Liver (tissue), 9 donors: ENCODE data around the gene NTM. TPM values are rescaled to one million over a fixed set of nuclear protein-coding genes. Genes with fewer than 3 reads are reported as not detected.

Experiments used
- DNase-seq: peaks from one replicate; pipeline ENCODE4 v3.0.0-alpha.2; 2017; ENCODE audit warnings: low spot score
- H3K27ac ChIP-seq, 2 donors: one replicate each; pipeline ENCODE4 v1.7.0; 2013; ENCODE audit warnings: inconsistent platforms in 2 of 2, low read length in 2 of 2, control low read depth in 1 of 2, low read depth in 1 of 2, mild to moderate bottlenecking in 1 of 2
- H3K27me3 ChIP-seq, 4 donors: one replicate each; pipeline versions ENCODE4 v1.6.1 to v1.7.0; 2013; ENCODE audit warnings: low read length in 3 of 4, inconsistent platforms in 1 of 4, mild to moderate bottlenecking in 1 of 4, moderate library complexity in 1 of 4; ENCODE audit not compliant: control insufficient read depth in 4 of 4, insufficient read depth in 4 of 4
- H3K36me3 ChIP-seq, 4 donors: one replicate each; pipeline versions ENCODE4 v1.6.1 to v1.7.0; 2013; ENCODE audit warnings: low read length in 3 of 4, mild to moderate bottlenecking in 3 of 4, low read depth in 1 of 4, moderate library complexity in 1 of 4; ENCODE audit not compliant: control insufficient read depth in 4 of 4, insufficient read depth in 3 of 4
- H3K4me1 ChIP-seq, 4 donors: one replicate each; pipeline versions ENCODE4 v1.6.1 to v1.7.0; 2013; ENCODE audit warnings: low read length in 3 of 4, mild to moderate bottlenecking in 3 of 4, moderate library complexity in 1 of 4; ENCODE audit not compliant: control insufficient read depth in 4 of 4, insufficient read depth in 4 of 4
- H3K4me3 ChIP-seq, 3 donors: one replicate each; pipeline versions ENCODE4 v1.6.1 to v1.7.0; 2013; ENCODE audit warnings: low read length in 3 of 3, control low read depth in 1 of 3, low read depth in 1 of 3, mild to moderate bottlenecking in 1 of 3
- H3K9ac ChIP-seq, 2 donors: one replicate each; pipeline ENCODE4 v1.7.0; 2013; ENCODE audit warnings: low read length in 2 of 2, mild to moderate bottlenecking in 2 of 2, moderate library complexity in 2 of 2, control low read depth in 1 of 2, low read depth in 1 of 2
- H3K9me3 ChIP-seq, 4 donors: one replicate each; pipeline versions ENCODE4 v1.6.1 to v1.7.0; 2013; ENCODE audit warnings: low read length in 3 of 4; ENCODE audit not compliant: control insufficient read depth in 4 of 4
- EGR1 ChIP-seq, 2 donors: IDR thresholded peaks; 2 replicates each; pipeline ENCODE4 v1.6.1; 2016 to 2018; ENCODE audit warnings: antibody characterized with exemption in 2 of 2, low read depth in 2 of 2
- FOXA1 ChIP-seq: IDR thresholded peaks from 2 replicates; pipeline ENCODE4 v1.6.1; 2016; ENCODE audit warnings: antibody characterized with exemption
- FOXA2 ChIP-seq: IDR thresholded peaks from 2 replicates; pipeline ENCODE4 v1.6.1; 2016; ENCODE audit warnings: antibody characterized with exemption
- GABPA ChIP-seq, 2 donors: IDR thresholded peaks in 1 of 2; conservative IDR thresholded peaks in 1 of 2; 2 replicates each; pipeline ENCODE4 v1.6.1; 2016; ENCODE audit warnings: antibody characterized with exemption in 2 of 2, mild to moderate bottlenecking in 1 of 2, moderate library complexity in 1 of 2
- HNF4G ChIP-seq: IDR thresholded peaks from 2 replicates; pipeline ENCODE4 v1.6.1; 2016; ENCODE audit warnings: antibody characterized with exemption
- JUND ChIP-seq, 2 donors: IDR thresholded peaks; 2 replicates each; pipeline ENCODE4 v1.6.1; 2016; ENCODE audit warnings: antibody characterized with exemption in 2 of 2
- NR2F2 ChIP-seq: IDR thresholded peaks from 2 replicates; pipeline ENCODE4 v1.6.1; 2016; ENCODE audit warnings: antibody characterized with exemption
- RAD21 ChIP-seq, 2 donors: IDR thresholded peaks; 2 replicates each; pipeline ENCODE4 v1.6.1; 2016; ENCODE audit warnings: antibody characterized with exemption in 2 of 2, mild to moderate bottlenecking in 2 of 2
- RXRA ChIP-seq, 2 donors: IDR thresholded peaks; 2 replicates each; pipeline ENCODE4 v1.6.1; 2017 to 2018; ENCODE audit warnings: antibody characterized with exemption in 2 of 2, mild to moderate bottlenecking in 1 of 2
- SP1 ChIP-seq: IDR thresholded peaks from 2 replicates; pipeline ENCODE4 v1.6.1; 2018; ENCODE audit warnings: antibody characterized with exemption, mild to moderate bottlenecking
- TAF1 ChIP-seq: conservative IDR thresholded peaks from 2 replicates; pipeline ENCODE4 v1.6.1; 2016; ENCODE audit warnings: antibody characterized with exemption, mild to moderate bottlenecking
- YY1 ChIP-seq: IDR thresholded peaks from 2 replicates; pipeline ENCODE4 v1.6.1; 2016; ENCODE audit warnings: antibody characterized with exemption, mild to moderate bottlenecking
- WGBS: extraction: QIAGEN DNeasy Blood & Tissue Kit; methylation state at CpG from one replicate; pipeline ENCODE4 v1.1.7; 2013; 5-methylcytosine and 5-hydroxymethylcytosine counted together
- polyA plus RNA-seq, 2 donors: library from polyadenylated mRNA; stranded (reverse) in 1 of 2; unstranded in 1 of 2; fragments of 200-250 nt in 1 of 2; fragments of >200 nt in 1 of 2; fragmentation: Nextera tagmentation in 1 of 2; extraction: Ambion mirVana in 1 of 2; gene quantifications; one replicate each; pipeline versions ENCODE4 v1.2.1 to v1.2.3, GENCODE V29; 2013 to 2015
- total RNA-seq, 2 donors: library from RNA; depleted of rRNA; stranded (reverse); fragments of >200 nt; gene quantifications; one replicate each; pipeline ENCODE4 v1.2.3, GENCODE V29; 2014
- TF ChIP-seq, protein P1 (sequence below): IDR thresholded peaks from 2 replicates; pipeline ENCODE4 v1.6.1; 2016; ENCODE audit warnings: antibody characterized with exemption, mild to moderate bottlenecking
- TF ChIP-seq, protein P2 (sequence below): fragments of 150-350 bp; IDR thresholded peaks from 2 replicates; pipeline ENCODE4 v1.5.1; 2017; ENCODE audit warnings: improper control_type of control experiment, low read depth, low read length; ENCODE audit not compliant: missing input control
- TF ChIP-seq, protein P3 (sequence below): IDR thresholded peaks from 2 replicates; pipeline ENCODE4 v1.6.1; 2016; ENCODE audit warnings: antibody characterized with exemption
- TF ChIP-seq, protein P4 (sequence below): IDR thresholded peaks from 2 replicates; pipeline ENCODE4 v1.6.1; 2016; ENCODE audit warnings: antibody characterized with exemption
- TF ChIP-seq, protein P5 (sequence below): IDR thresholded peaks from 2 replicates; pipeline ENCODE4 v1.6.1; 2016; ENCODE audit warnings: antibody characterized with exemption
- donor health status: healthy.
- donor health status: healthy.
- donor health status: healthy.
- donor health status: healthy.
- donor health status: healthy.

NTM gene
- total and polyA plus RNA-seq, 4 donors, result 0.08 to 1.1 (median 0.08) TPM; not detected in 1

DNA sequence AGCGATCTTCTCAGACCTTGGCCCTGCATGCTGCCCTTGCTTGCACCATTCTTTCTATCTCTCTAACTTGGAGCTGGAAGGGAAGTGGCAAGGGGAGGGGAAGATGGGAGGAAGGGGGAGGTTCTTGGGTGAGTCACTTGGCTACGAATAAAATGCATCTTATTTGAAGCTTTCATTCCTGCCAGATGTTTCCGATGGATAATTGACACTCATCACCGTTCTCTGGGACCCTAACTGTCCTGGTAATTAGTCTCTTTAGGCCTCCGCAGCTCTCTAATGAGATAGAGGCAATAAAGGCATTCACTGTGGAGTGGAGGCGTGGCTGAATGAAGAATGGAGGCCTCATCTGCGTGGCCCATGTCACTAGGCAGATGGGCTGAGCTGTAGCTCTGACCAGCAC is 960.1 kb downstream of the NTM start (continued):
- TF ChIP-seq, protein P1, sequence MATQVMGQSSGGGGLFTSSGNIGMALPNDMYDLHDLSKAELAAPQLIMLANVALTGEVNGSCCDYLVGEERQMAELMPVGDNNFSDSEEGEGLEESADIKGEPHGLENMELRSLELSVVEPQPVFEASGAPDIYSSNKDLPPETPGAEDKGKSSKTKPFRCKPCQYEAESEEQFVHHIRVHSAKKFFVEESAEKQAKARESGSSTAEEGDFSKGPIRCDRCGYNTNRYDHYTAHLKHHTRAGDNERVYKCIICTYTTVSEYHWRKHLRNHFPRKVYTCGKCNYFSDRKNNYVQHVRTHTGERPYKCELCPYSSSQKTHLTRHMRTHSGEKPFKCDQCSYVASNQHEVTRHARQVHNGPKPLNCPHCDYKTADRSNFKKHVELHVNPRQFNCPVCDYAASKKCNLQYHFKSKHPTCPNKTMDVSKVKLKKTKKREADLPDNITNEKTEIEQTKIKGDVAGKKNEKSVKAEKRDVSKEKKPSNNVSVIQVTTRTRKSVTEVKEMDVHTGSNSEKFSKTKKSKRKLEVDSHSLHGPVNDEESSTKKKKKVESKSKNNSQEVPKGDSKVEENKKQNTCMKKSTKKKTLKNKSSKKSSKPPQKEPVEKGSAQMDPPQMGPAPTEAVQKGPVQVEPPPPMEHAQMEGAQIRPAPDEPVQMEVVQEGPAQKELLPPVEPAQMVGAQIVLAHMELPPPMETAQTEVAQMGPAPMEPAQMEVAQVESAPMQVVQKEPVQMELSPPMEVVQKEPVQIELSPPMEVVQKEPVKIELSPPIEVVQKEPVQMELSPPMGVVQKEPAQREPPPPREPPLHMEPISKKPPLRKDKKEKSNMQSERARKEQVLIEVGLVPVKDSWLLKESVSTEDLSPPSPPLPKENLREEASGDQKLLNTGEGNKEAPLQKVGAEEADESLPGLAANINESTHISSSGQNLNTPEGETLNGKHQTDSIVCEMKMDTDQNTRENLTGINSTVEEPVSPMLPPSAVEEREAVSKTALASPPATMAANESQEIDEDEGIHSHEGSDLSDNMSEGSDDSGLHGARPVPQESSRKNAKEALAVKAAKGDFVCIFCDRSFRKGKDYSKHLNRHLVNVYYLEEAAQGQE, result no peak
- TF ChIP-seq SP1, result no peak

DNA sequence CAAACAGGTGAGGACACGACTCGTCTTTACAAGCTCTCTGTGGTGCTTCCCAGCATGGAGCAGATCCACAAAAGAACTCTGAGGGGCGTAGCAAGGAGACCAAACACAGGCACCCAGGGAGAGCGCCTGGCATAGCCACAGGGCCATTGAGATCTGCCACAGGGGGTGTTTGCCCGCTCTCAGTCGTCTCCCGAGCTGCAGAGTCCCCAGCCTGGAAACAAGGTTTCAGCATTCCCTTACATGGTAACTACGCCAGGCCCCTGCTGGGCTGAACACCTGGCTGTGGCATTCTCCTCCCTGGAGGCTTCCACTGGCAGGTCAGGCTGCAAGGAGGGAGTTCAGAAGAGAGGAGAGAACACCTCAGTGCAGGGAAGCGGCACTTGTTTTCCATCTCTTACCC is 962.1 kb downstream of the NTM start:
- no peaks in the 10 kb centered on the region for H3K9me3 ChIP-seq
- WGBS, result 63% methylated on average over 9 of the region's 9 CpGs
- TF ChIP-seq TAF1 (no peak), YY1 (no peak), FOXA2 (no peak), GABPA (IDR thresholded peaks at IDR 0.05 in 1 of 2, conservative IDR thresholded peaks at IDR 0.05 in 1 of 2) (no peak), JUND (IDR thresholded peaks at IDR 0.05) (no peak), HNF4G (no peak), EGR1 (IDR thresholded peaks at IDR 0.05; ENCODE audit: low read depth in 2 of 2) (no peak), RAD21 (IDR thresholded peaks at IDR 0.05) (no peak), FOXA1 (no peak), NR2F2 (no peak), SP1 (no peak), RXRA (IDR thresholded peaks at IDR 0.05) (no peak)
- TF ChIP-seq, protein P2, sequence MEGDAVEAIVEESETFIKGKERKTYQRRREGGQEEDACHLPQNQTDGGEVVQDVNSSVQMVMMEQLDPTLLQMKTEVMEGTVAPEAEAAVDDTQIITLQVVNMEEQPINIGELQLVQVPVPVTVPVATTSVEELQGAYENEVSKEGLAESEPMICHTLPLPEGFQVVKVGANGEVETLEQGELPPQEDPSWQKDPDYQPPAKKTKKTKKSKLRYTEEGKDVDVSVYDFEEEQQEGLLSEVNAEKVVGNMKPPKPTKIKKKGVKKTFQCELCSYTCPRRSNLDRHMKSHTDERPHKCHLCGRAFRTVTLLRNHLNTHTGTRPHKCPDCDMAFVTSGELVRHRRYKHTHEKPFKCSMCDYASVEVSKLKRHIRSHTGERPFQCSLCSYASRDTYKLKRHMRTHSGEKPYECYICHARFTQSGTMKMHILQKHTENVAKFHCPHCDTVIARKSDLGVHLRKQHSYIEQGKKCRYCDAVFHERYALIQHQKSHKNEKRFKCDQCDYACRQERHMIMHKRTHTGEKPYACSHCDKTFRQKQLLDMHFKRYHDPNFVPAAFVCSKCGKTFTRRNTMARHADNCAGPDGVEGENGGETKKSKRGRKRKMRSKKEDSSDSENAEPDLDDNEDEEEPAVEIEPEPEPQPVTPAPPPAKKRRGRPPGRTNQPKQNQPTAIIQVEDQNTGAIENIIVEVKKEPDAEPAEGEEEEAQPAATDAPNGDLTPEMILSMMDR, result no peak
- TF ChIP-seq, protein P3, sequence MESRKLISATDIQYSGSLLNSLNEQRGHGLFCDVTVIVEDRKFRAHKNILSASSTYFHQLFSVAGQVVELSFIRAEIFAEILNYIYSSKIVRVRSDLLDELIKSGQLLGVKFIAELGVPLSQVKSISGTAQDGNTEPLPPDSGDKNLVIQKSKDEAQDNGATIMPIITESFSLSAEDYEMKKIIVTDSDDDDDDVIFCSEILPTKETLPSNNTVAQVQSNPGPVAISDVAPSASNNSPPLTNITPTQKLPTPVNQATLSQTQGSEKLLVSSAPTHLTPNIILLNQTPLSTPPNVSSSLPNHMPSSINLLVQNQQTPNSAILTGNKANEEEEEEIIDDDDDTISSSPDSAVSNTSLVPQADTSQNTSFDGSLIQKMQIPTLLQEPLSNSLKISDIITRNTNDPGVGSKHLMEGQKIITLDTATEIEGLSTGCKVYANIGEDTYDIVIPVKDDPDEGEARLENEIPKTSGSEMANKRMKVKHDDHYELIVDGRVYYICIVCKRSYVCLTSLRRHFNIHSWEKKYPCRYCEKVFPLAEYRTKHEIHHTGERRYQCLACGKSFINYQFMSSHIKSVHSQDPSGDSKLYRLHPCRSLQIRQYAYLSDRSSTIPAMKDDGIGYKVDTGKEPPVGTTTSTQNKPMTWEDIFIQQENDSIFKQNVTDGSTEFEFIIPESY, result no peak
- TF ChIP-seq, protein P4, sequence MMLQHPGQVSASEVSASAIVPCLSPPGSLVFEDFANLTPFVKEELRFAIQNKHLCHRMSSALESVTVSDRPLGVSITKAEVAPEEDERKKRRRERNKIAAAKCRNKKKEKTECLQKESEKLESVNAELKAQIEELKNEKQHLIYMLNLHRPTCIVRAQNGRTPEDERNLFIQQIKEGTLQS, result no peak
- TF ChIP-seq, protein P1, result no peak
- TF ChIP-seq, protein P5, sequence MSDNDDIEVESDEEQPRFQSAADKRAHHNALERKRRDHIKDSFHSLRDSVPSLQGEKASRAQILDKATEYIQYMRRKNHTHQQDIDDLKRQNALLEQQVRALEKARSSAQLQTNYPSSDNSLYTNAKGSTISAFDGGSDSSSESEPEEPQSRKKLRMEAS, result no peak
- H3K4me3 ChIP-seq, result no peak overlapping the region
- no peaks in the 10 kb centered on the region for H3K27me3 ChIP-seq
- no peaks in the 10 kb centered on the region for H3K4me1 ChIP-seq
- no peak for DNase-seq
- no peak overlapping the region for H3K9ac ChIP-seq
- no peak overlapping the region for H3K27ac ChIP-seq
- H3K36me3 ChIP-seq, result no peaks in the 10 kb centered on the region
